HepG2 (cell line): Measurements from ENCODE around the gene CADPS. TPM values are rescaled to one million over a fixed set of nuclear protein-coding genes. Genes with fewer than 3 reads are reported as not detected.

Source experiments
- ATAC-seq: fragments of 200-7000 bp; cut with Tn5 transposase; 3 replicates; pipeline ENCODE4 v1.9.1; 2020; ENCODE audit warnings: mild to moderate bottlenecking, moderate library complexity
- BruUV-seq: library from RNA; stranded (reverse); fragments of 400-500 nt; replicated peaks from 2 replicates; lab custom pipeline; 2021; lab: Mats Ljungman, UMichigan
- CTCF ChIA-PET: fragments of 300-600 bp; formaldehyde crosslinking; extraction: SDS; loops from one replicate; lab custom pipeline; 2021; ENCODE audit warnings: low total read pairs, inconsistent platforms, low intra/inter-chr PET ratio; lab: Yijun Ruan, JAX
- POLR2A ChIA-PET: fragments of 350-600 bp; sonication (Branson Sonifier 250); formaldehyde crosslinking; loops from one replicate; lab custom pipeline; 2020; ENCODE audit warnings: antibody characterized with exemption, inconsistent platforms; lab: Yijun Ruan, JAX
- DNase-seq: peaks from one replicate; pipeline ENCODE4 v3.0.0-alpha.2; 2015; ENCODE audit warnings: low spot score
- FAIRE-seq: peaks from 3 replicates; lab custom pipeline; 2011; peaks lifted over from hg19 to GRCh38; lab: Jason Lieb, UNC
- H2AFZ ChIP-seq: one replicate; pipeline ENCODE4 v1.6.1; 2011; ENCODE audit warnings: low read length, inconsistent platforms
- H3K27ac ChIP-seq: fragments of 300-600 bp; 3 replicates; pipeline ENCODE4 v1.8.0; 2011; ENCODE audit warnings: mixed run types, mild to moderate bottlenecking, mixed read lengths, low read length, inconsistent platforms; ENCODE audit not compliant: insufficient read depth; ENCODE audit errors: extremely low read length
- H3K27me3 ChIP-seq, 2 experiments: fragments of 200-600 bp in 1 of 2; 2 replicates in 1 of 2; 3 replicates in 1 of 2; pipeline versions ENCODE4 v1.6.0 to v1.8.0; 2011; ENCODE audit warnings: low read length in 2 of 2, mild to moderate bottlenecking in 2 of 2, moderate library complexity in 2 of 2, inconsistent platforms in 1 of 2; ENCODE audit not compliant: insufficient read depth in 2 of 2, control insufficient read depth in 1 of 2
- H3K36me3 ChIP-seq, 2 experiments: fragments of 200-600 bp in 1 of 2; replicated peaks in 1 of 2; 2 replicates in 1 of 2; 3 replicates in 1 of 2; pipeline versions ENCODE4 v1.5.1 to v1.8.0; 2011; ENCODE audit warnings: low read length in 2 of 2, inconsistent platforms in 1 of 2; ENCODE audit not compliant: insufficient read depth in 2 of 2, control insufficient read depth in 1 of 2
- H3K4me1 ChIP-seq: 2 replicates; pipeline ENCODE4 v1.5.1; 2012; ENCODE audit warnings: low read length, inconsistent platforms; ENCODE audit not compliant: insufficient read depth
- H3K4me2 ChIP-seq: 2 replicates; pipeline ENCODE4 v1.6.0; 2011; ENCODE audit warnings: low read depth, low read length, inconsistent platforms
- H3K4me3 ChIP-seq, 3 experiments: fragments of 200-600 bp in 1 of 3; sonication (generic), shearing (Covaris generic) in 1 of 3; replicated peaks in 1 of 3; 2 replicates each; pipeline ENCODE4 v1.5.1; 2011 to 2016; ENCODE audit warnings: low read length in 3 of 3, inconsistent platforms in 2 of 3, low read depth in 2 of 3, mild to moderate bottlenecking in 2 of 3, control low read depth in 1 of 3, mixed read lengths in 1 of 3; ENCODE audit not compliant: insufficient read depth in 1 of 3
- H3K79me2 ChIP-seq: one replicate; pipeline ENCODE4 v1.6.1; 2011; ENCODE audit warnings: low read length, inconsistent platforms; ENCODE audit not compliant: insufficient read depth
- H3K9ac ChIP-seq: 2 replicates; pipeline ENCODE4 v1.6.0; 2011; ENCODE audit warnings: mild to moderate bottlenecking, low read depth, low read length, inconsistent platforms; ENCODE audit not compliant: insufficient read depth
- H3K9me3 ChIP-seq: 2 replicates; pipeline ENCODE4 v1.5.1; 2012; ENCODE audit warnings: mild to moderate bottlenecking, low read length
- H4K20me1 ChIP-seq: 2 replicates; pipeline ENCODE4 v1.6.0; 2011; ENCODE audit warnings: inconsistent platforms, mild to moderate bottlenecking, low read length, moderate library complexity; ENCODE audit not compliant: insufficient read depth
- BCL6 ChIP-seq: IDR thresholded peaks from 2 replicates; pipeline ENCODE4 v1.6.1; 2016; ENCODE audit warnings: missing genetic modification reagents, missing compliant biosample characterization
- HBP1 ChIP-seq: IDR thresholded peaks from 2 replicates; pipeline ENCODE4 v1.6.1; 2016; ENCODE audit warnings: low read depth, control low read depth
- KDM5A ChIP-seq: fragments of 200-600 bp; sonication (generic); IDR thresholded peaks from 2 replicates; pipeline ENCODE4 v1.7.0; 2018; ENCODE audit warnings: antibody characterized with exemption, mild to moderate bottlenecking, low read length, borderline replicate concordance
- SNAPC2 ChIP-seq: sonication (generic); formaldehyde crosslinking; IDR thresholded peaks from 2 replicates; pipeline ENCODE4 v1.8.1; 2022; ENCODE audit warnings: mild to moderate bottlenecking, missing genetic modification reagents
- THAP9 ChIP-seq: sonication (generic); formaldehyde crosslinking; IDR thresholded peaks from 2 replicates; pipeline ENCODE4; 2020; ENCODE audit warnings: missing genetic modification reagents, mild to moderate bottlenecking, borderline replicate concordance
- XBP1 ChIP-seq: sonication (generic); formaldehyde crosslinking; IDR thresholded peaks from 2 replicates; pipeline ENCODE4 v1.5.0; 2020; ENCODE audit warnings: missing genetic modification reagents
- ZNF10 ChIP-seq: sonication (generic); formaldehyde crosslinking; IDR thresholded peaks from 2 replicates; pipeline ENCODE4 v1.4.0; 2020; ENCODE audit warnings: mild to moderate bottlenecking, low read depth, missing genetic modification reagents, borderline replicate concordance
- ZNF138 ChIP-seq: sonication (generic); formaldehyde crosslinking; IDR thresholded peaks from 2 replicates; pipeline ENCODE4 v1.5.0; 2020; ENCODE audit warnings: mild to moderate bottlenecking, low read depth, missing genetic modification reagents
- ZNF607 ChIP-seq: sonication (generic); formaldehyde crosslinking; IDR thresholded peaks from 2 replicates; pipeline ENCODE4 v1.5.1; 2020; ENCODE audit warnings: missing genetic modification reagents, mild to moderate bottlenecking, borderline replicate concordance
- ZNF652 ChIP-seq: IDR thresholded peaks from 2 replicates; pipeline ENCODE4 v1.6.1; 2016; ENCODE audit warnings: low read depth, borderline replicate concordance
- ZNF709 ChIP-seq: sonication (generic); formaldehyde crosslinking; IDR thresholded peaks from 2 replicates; pipeline ENCODE4 v1.5.0; 2020; ENCODE audit warnings: mild to moderate bottlenecking, missing genetic modification reagents
- ZSCAN30 ChIP-seq: sonication (generic); formaldehyde crosslinking; IDR thresholded peaks from 2 replicates; pipeline ENCODE4 v1.5.0; 2020; ENCODE audit warnings: mild to moderate bottlenecking, missing genetic modification reagents
- WGBS: methylation state at CpG from one replicate; pipeline ENCODE4 v1.1.6; 2017; ENCODE audit warnings: low lambda C conversion rate; 5-methylcytosine and 5-hydroxymethylcytosine counted together
- in situ Hi-C: cut with HindIII; loops from 2 replicates; pipeline ENCODE4 v1.10.0; 2017; ENCODE audit warnings: low pct_unique_long_range_greater_than_20kb; ENCODE audit not compliant: extremely low pct_ligation_motif_present
- intact Hi-C: fragments of 100-400 bp; cut with micrococcal nuclease; formaldehyde crosslinking; loops from one replicate; pipeline ENCODE4 v1.10.0; 2022; ENCODE audit not compliant: unreplicated experiment
- polyA plus RNA-seq, 8 experiments: library from polyadenylated mRNA; depleted of rRNA in 3 of 8; stranded (reverse) in 7 of 8; unstranded in 1 of 8; fragments of >200 nt; fragmentation: Illumina TruSeq in 4 of 8; extraction: Trizol in 4 of 8; gene quantifications; 2 replicates each; pipeline versions ENCODE4 v1.2.1 to v1.2.3, GENCODE V29; 2011 to 2016; ENCODE audit warnings: low read depth in 4 of 8, missing spikeins in 1 of 8, mixed read lengths in 1 of 8; ENCODE audit not compliant: insufficient read depth in 1 of 8
- total RNA-seq, 5 experiments: library from RNA; depleted of rRNA; stranded (reverse); fragments of >200 nt; fragmentation: Illumina TruSeq; extraction: Trizol; gene quantifications; 2 replicates each; pipeline ENCODE4 v1.2.3, GENCODE V29; 2016; ENCODE audit warnings: low read depth in 1 of 5
- TF ChIP-seq, protein P1 (sequence below): sonication (generic); formaldehyde crosslinking; IDR thresholded peaks from 2 replicates; pipeline ENCODE4 v1.5.0; 2020; ENCODE audit warnings: missing genetic modification reagents
- TF ChIP-seq, protein P2 (sequence below): sonication (generic); formaldehyde crosslinking; IDR thresholded peaks from 2 replicates; pipeline ENCODE4 v1.5.1; 2020; ENCODE audit warnings: missing genetic modification reagents, mild to moderate bottlenecking, borderline replicate concordance
- TF ChIP-seq, protein P3 (sequence below): sonication (generic); formaldehyde crosslinking; IDR thresholded peaks from 2 replicates; pipeline ENCODE4 v1.5.0; 2020; ENCODE audit warnings: mild to moderate bottlenecking, missing genetic modification reagents

Gene CADPS
- total and polyA plus RNA-seq, 2 of the 13 experiments (the other 11 are each of a cell fraction or from before 2014, with no cell fraction given): not detected

GRCh38 chr3:62373215-62373614 is 502.0 kb downstream of the CADPS start, which contains the start of gene FEZF2:
Gene FEZF2 (minus strand): TSS chr3:62373550. CDS start chr3:62372868, 682 bp downstream.
- H3K4me2 ChIP-seq: no peak within 1 kb of the TSS
- H4K20me1 ChIP-seq: no peaks in the 10 kb centered on the region
- no TSS peak for BruUV-seq
- H3K27me3 ChIP-seq: peaks cover 7 to 67% of the 10 kb centered on the region in 2 experiments
- in situ Hi-C loops: no loop called here
- no peaks in the 10 kb centered on the region for H3K36me3 ChIP-seq
- POLR2A ChIA-PET: no interaction called here
- no peaks in the 10 kb centered on the region for H3K79me2 ChIP-seq
- 45% methylated on average over 28 of the region's 28 CpGs for WGBS
- no peak within 1 kb of the TSS for H3K27ac ChIP-seq
- H3K9me3 ChIP-seq: no peaks in the 10 kb centered on the region
- ATAC-seq: no peak
- H3K9ac ChIP-seq: no peak within 1 kb of the TSS
- TF ChIP-seq HBP1 (CRISPR knock-in tag): no peak
- TF ChIP-seq BCL6: no peak
- TF ChIP-seq KDM5A: no peak
- no peak for TF ChIP-seq ZNF652
- TF ChIP-seq SNAPC2 (CRISPR knock-in tag): no peak
- TF ChIP-seq THAP9 (CRISPR knock-in tag): no peak
- TF ChIP-seq XBP1 (CRISPR knock-in tag): no peak
- TF ChIP-seq ZNF10 (CRISPR knock-in tag): no peak
- TF ChIP-seq, protein P1, sequence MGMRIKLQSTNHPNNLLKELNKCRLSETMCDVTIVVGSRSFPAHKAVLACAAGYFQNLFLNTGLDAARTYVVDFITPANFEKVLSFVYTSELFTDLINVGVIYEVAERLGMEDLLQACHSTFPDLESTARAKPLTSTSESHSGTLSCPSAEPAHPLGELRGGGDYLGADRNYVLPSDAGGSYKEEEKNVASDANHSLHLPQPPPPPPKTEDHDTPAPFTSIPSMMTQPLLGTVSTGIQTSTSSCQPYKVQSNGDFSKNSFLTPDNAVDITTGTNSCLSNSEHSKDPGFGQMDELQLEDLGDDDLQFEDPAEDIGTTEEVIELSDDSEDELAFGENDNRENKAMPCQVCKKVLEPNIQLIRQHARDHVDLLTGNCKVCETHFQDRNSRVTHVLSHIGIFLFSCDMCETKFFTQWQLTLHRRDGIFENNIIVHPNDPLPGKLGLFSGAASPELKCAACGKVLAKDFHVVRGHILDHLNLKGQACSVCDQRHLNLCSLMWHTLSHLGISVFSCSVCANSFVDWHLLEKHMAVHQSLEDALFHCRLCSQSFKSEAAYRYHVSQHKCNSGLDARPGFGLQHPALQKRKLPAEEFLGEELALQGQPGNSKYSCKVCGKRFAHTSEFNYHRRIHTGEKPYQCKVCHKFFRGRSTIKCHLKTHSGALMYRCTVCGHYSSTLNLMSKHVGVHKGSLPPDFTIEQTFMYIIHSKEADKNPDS (CRISPR knock-in tag): no peak
- TF ChIP-seq ZNF138 (CRISPR knock-in tag): no peak
- TF ChIP-seq, protein P2, sequence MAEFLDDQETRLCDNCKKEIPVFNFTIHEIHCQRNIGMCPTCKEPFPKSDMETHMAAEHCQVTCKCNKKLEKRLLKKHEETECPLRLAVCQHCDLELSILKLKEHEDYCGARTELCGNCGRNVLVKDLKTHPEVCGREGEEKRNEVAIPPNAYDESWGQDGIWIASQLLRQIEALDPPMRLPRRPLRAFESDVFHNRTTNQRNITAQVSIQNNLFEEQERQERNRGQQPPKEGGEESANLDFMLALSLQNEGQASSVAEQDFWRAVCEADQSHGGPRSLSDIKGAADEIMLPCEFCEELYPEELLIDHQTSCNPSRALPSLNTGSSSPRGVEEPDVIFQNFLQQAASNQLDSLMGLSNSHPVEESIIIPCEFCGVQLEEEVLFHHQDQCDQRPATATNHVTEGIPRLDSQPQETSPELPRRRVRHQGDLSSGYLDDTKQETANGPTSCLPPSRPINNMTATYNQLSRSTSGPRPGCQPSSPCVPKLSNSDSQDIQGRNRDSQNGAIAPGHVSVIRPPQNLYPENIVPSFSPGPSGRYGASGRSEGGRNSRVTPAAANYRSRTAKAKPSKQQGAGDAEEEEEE (CRISPR knock-in tag): no peak
- no peak for TF ChIP-seq ZNF607 (CRISPR knock-in tag)
- TF ChIP-seq ZSCAN30 (CRISPR knock-in tag): no peak
- no peak for TF ChIP-seq ZNF709 (CRISPR knock-in tag)
- TF ChIP-seq, protein P3, sequence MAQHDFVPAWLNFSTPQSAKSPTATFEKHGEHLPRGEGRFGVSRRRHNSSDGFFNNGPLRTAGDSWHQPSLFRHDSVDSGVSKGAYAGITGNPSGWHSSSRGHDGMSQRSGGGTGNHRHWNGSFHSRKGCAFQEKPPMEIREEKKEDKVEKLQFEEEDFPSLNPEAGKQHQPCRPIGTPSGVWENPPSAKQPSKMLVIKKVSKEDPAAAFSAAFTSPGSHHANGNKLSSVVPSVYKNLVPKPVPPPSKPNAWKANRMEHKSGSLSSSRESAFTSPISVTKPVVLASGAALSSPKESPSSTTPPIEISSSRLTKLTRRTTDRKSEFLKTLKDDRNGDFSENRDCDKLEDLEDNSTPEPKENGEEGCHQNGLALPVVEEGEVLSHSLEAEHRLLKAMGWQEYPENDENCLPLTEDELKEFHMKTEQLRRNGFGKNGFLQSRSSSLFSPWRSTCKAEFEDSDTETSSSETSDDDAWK (CRISPR knock-in tag): no peak
- TF ChIP-seq, all 625 proteins: peak for 0
- no peak within 1 kb of the TSS for H2AFZ ChIP-seq
- DNase-seq: no peak
- H3K4me3 ChIP-seq: no peak within 1 kb of the TSS
- no peaks in the 10 kb centered on the region for H3K4me1 ChIP-seq
- intact Hi-C loops: no loop called here
- FAIRE-seq: no peak
- CTCF ChIA-PET: no interaction called here
